ENCODE data around the gene KLHDC9. TPM values are rescaled to one million over a fixed set of nuclear protein-coding genes. Genes with fewer than 3 reads are reported as not detected.

KLHDC9 gene
- total and polyA plus RNA-seq, 2 of the 8 experiments (the other 6 are each of a cell fraction or from before 2014, with no cell fraction given) = 6.5 to 15.6 TPM

GRCh38 chr1:161066694-161067093, 31.5 kb upstream of the KLHDC9 start (continued):
- TF ChIP-seq SIRT6 (IDR thresholded peaks at IDR 0.05; ENCODE audit: low read length) (no peak), EP300 (IDR thresholded peaks at IDR 0.05; ENCODE audit: borderline replicate concordance in 1 of 2, low read depth in 2 of 2, low read length in 2 of 2) (no peak), SRF (IDR thresholded peaks at IDR 0.05; ENCODE audit: low read depth, low read length) (no peak), SUZ12 (IDR thresholded peaks at IDR 0.05; ENCODE audit: low read length) (no peak), GTF2F1 (IDR thresholded peaks at IDR 0.05; ENCODE audit: borderline replicate concordance, low read depth, low read length) (no peak)
